CD1c-positive myeloid dendritic cell (primary cell): Measurements from ENCODE around the gene SMU1.
"Not testable (repeated sequence)": the region's sequence is repeated elsewhere in the genome, so short reads cannot be mapped to it uniquely, and the experiment has no call there.

Experiments used
- DNase-seq: peaks from one replicate; pipeline ENCODE4 v3.0.0-alpha.2; 2016; ENCODE audit errors: extremely low spot score

Gene SMU1

GRCh38 chr9:33013962-33014664 lies 62.4 kb downstream of the SMU1 start:
- no peak for DNase-seq

- no peak for DNase-seq
Observed at GRCh38 chr9:33012328-33013069, 64.0 kb downstream of the SMU1 start.

- DNase-seq = no peak
Observed at GRCh38 chr9:33011831-33012230, 64.6 kb downstream of the SMU1 start.

DNA sequence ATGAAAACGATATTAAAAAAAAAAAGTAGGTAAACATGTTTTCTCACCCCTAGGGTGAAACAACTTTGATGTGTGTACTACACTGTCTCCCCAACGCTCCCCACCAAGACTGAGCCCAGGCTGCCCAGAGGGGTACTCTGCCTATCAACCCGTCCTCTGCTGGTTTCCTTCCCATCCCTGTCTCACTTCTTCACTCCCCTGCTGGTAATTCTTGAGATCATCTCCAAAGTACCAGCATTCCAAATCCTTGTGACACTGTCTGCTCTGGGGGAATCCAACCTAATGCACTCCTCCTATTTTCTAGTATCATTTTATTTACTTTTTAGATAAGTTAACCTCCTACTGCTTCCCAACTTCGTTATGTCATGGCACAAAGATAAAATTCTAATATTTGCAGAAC lies 68.7 kb downstream of the SMU1 start:
- DNase-seq = no peak

DNA sequence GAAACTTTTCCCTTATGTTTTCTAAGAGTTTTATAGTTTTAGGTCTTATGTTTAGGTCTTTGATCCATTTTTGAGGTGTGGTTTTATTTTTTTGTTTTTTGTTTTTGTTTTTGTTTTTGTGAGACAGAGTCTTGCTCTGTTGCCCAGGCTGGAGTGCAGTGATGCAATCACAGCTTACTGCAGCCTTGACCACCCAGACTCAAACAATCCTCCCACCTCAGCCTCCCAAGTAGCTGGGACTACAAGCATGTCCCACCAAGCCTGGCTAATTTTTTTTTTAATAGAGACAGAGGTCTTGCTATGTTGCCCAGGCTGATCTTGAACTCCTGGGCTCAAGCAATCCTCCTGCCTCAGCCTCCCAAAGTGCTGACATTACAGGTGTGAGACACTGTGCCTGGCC lies 71.1 kb downstream of the SMU1 start:
- not testable (repeated sequence) for DNase-seq

DNA sequence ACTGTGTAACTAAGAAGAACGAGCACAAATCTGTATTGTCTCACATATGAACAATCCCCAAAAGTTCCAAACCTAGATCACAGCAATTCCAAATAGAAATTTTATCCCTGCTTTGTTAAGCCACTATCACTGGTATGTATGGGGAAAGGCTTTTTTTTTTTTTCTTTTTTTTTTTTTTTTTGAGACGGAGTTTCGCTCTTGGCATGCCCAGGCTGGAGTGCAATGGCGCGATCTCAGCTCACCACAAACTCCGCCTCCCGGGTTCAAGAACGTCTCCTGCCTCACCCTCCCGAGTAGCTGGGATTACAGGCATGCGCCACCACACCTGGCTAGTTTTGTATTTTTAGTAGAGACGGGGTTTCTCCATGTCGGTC lies 75.8 kb downstream of the SMU1 start:
- not testable (repeated sequence) for DNase-seq

DNA sequence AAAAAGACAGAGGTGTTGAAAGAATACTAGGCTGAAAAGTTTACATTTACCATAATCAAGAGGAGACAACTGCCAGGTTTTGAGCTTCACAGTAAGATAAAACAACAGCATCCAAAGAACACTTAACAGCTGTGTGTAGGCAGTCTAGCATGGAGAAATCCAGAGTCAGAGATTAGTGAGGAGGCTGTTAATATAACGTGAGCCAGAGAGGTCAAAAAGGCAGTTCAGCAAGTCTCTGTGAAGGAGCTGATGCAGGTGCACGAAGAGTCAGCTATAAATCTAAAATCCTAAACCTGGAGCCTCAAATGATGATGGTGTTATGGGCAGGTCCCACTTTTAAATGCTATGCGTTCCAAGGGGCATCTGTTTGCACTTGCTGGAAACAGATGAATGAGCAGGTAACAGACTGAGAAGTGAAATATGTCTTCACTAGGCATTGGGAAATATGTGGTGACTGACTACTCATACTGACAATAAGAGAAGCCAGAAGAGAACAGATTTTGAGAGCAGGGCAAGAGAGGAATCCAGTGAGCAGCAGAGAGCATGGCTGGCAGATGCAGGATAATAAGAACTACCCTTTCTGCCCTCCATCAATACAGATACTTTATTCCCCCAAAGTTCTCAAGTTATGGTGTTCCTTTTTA lies 83.8 kb downstream of the SMU1 start:
- no peak for DNase-seq

GRCh38 chr9:32991897-32992594 lies 84.4 kb downstream of the SMU1 start:
- no peak for DNase-seq
